ENCODE measurements around the gene TNNT3.
"Not testable (repeated sequence)": the region's sequence is repeated elsewhere in the genome, so short reads cannot be mapped to it uniquely, and the experiment has no call there.

Gene TNNT3

DNA sequence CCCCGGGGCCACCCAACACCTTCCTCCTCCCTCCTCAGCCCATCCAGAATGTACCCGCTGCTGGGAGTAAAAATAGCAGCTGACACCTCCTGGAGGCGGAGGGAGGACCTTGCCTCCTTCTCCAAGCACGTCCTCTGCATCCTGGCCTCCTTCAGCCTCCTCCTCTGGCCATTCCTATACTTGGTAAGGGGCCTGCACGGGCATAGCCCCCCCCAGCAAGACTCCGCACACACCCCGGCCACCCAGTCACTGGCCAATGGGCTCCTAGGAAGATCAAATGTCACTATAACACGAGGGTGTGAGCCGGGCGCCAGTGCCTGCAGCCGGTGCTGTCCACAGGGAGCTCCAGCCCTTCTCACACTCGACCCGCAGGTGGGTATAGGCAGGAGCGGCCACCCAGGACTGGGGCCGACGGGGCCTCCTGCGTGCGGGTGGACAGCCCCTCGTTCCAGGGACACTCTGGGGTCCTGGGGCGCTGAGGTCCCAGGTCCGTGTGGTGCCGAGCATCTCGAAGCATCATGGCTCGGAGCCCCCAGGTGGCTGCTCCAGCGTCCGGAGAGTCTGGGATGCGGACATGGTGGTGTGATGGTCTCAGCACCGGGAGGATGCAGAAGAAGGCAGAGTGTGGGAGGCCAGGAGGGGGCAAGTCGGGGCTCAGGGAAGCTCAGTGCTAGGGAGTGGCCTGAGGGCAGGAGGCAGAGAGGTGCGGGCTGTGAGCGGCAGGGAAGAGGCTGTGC lies at the start of gene TNNT3:
Gene TNNT3, plus strand, starts transcription at position 313 of the 737 bp plus-strand sequence. CDS start 3,172 bp downstream, outside the sequence.
- H3K4me3 Mint-ChIP-seq: no peak within 1 kb of the TSS
- H3K27ac Mint-ChIP-seq: no peak within 1 kb of the TSS
- peaks cover 7% of the 10 kb centered on the region for H3K27me3 Mint-ChIP-seq
- H3K9me3 Mint-ChIP-seq: no peaks in the 10 kb centered on the region
- no peak for DNase-seq
- H3K36me3 Mint-ChIP-seq (ENCODE audit: low read depth): no peaks in the 10 kb centered on the region
- H3K4me1 Mint-ChIP-seq (ENCODE audit: low read depth): peaks cover 11% of the 10 kb centered on the region

DNA sequence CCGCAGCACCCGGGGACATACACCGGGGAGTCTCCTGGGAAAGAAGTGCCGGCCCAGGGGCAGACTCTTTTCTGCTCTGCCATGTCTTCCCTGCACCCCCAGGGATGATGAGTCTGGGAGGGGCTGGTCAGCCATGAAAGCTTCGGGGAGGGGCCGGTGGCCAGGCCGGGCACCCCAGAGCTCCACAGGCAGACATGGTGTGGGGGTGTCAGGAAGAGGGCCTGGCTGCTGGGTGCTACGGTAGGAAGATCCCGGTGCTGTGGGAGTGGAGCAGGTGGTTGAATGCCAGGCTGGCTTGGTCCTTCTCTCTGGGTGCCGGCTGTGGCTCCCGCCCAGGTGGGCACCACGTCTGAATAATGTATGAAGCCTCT lies 49.2 kb upstream of the TNNT3 start:
- Mint-ChIP-seq H3K9me3 (no peaks in the 10 kb centered on the region), H3K4me1 (ENCODE audit: low read depth) (peaks cover 64% of the 10 kb centered on the region)

DNA sequence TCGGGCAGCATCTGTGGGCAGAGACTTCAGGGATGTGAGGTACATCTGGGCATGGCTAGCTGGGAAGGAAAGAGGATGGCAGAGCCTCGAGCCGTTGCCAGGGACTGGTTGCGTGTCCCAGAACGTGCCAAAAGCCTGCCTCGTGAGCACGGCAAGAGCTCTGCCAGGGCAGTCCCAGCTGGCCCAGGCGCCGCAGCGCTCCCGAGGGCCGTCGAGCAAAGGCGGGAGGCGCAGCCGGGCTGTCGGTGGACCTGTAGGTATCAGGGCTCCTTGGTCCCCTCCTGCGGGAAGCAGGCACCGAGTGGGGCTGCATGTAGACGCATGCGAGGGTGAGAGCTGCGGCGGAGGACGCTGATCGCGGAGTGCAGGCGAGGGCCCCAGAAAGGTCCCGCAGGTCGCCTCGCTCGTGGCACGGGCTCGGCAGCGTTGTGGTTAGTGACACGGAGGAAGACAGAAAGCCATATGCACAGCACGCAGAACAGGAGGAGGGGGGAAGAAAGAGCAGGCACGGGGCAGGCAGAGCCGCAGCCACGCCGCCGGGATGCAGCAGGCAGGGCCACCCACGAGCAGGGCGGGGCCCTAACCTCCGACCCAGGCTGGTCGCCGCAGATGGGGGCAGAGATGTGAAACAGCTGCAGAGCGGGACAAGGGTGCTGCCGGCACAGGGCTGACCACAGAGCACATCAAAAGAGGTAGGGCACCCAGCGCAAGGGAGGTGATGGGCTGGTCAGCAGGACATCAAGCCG lies 48.6 kb upstream of the TNNT3 start:
- Mint-ChIP-seq H3K4me1 (ENCODE audit: low read depth) (peaks cover 60% of the 10 kb centered on the region), H3K27me3 (no peaks in the 10 kb centered on the region)
- peak; percentile 65 for DNase-seq

More for the DNA sequence above, 49.2 kb upstream of the TNNT3 start:
- Mint-ChIP-seq H3K27ac (peak overlapping the region; percentile 85), H3K27me3 (no peaks in the 10 kb centered on the region), H3K4me3 (peak overlapping the region; percentile 45), H3K36me3 (ENCODE audit: low read depth) (peaks cover 5% of the 10 kb centered on the region)
- DNase-seq: no peak

DNA sequence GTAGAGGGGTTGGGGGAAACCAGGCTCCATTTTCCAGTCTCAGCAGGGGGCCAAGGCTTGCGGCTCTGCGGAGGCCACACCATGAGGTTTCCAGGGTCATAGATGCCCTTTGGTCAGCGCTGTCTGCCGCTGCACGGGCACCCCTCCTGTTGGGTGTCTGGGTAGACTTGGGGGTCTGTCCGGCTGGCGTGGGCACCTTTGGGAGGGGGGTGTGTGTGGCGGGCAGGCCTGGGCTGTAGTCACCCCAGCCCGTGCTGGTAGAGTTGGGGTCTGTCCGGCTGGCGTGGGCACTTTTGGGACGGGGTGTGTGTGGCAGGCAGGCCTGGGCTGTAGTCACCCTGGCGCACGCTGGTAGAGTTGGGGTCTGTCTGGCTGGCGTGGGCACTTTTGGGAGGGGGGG lies 48.0 kb upstream of the TNNT3 start:
- Mint-ChIP-seq H3K36me3 (ENCODE audit: low read depth) (peaks cover 2% of the 10 kb centered on the region), H3K4me1 (ENCODE audit: low read depth) (peaks cover 60% of the 10 kb centered on the region), H3K4me3 (no peak overlapping the region)

More for the DNA sequence above, 48.6 kb upstream of the TNNT3 start:
- H3K9me3 Mint-ChIP-seq: no peaks in the 10 kb centered on the region
- peaks cover 2% of the 10 kb centered on the region for H3K36me3 Mint-ChIP-seq (ENCODE audit: low read depth)
- peak overlapping the region; percentile 45 for H3K4me3 Mint-ChIP-seq
- peak overlapping the region; percentile 85 for H3K27ac Mint-ChIP-seq

DNA sequence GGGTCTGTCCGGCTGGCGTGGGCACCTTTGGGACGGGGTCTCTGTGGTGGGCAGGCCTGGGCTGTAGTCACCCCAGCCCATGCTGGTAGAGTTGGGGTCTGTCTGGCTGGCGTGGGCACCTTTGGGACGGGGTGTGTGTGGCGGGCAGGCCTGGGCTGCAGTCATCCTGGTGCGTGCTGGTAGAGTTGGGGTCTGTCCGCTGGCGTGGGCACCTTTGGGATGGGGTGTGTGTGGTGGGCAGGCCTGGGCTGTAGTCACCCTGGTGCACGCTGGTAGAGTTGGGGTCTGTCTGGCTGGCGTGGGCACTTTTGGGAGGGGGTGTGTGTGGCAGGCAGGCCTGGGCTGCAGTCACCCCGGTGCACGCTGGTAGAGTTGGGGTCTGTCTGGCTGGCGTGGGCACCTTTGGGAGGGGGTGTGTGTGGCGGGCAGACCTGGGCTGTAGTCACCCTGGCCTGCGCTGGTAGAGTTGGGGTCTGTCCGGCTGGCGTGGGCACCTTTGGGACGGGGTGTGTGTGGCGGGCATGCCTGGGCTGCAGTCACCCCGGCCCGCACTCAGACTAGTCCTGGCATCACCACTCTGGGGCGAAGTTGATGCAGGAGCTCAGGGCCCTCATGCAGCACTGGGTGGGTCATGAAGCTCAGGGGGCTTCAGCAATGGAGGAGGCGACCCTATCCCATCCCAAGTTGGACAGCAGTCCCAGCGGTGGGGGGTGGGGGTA lies 47.1 kb upstream of the TNNT3 start:
- H3K4me1 Mint-ChIP-seq (ENCODE audit: low read depth): peaks cover 60% of the 10 kb centered on the region
- peak; percentile 27 for DNase-seq
- H3K9me3 Mint-ChIP-seq: no peaks in the 10 kb centered on the region
- H3K27me3 Mint-ChIP-seq: no peaks in the 10 kb centered on the region
- peaks cover 2% of the 10 kb centered on the region for H3K36me3 Mint-ChIP-seq (ENCODE audit: low read depth)
- H3K4me3 Mint-ChIP-seq: no peak overlapping the region
- H3K27ac Mint-ChIP-seq: peak overlapping the region; percentile 23

More for the DNA sequence above, 48.0 kb upstream of the TNNT3 start:
- DNase-seq: no peak
- no peaks in the 10 kb centered on the region for H3K9me3 Mint-ChIP-seq
- H3K27me3 Mint-ChIP-seq: no peaks in the 10 kb centered on the region
- peak overlapping the region; percentile 85 for H3K27ac Mint-ChIP-seq

- H3K27me3 Mint-ChIP-seq: no peaks in the 10 kb centered on the region
- peak overlapping the region; percentile 55 for H3K27ac Mint-ChIP-seq
- H3K4me3 Mint-ChIP-seq: no peak overlapping the region
- H3K36me3 Mint-ChIP-seq (ENCODE audit: low read depth): peaks cover 2% of the 10 kb centered on the region
- no peak for DNase-seq
- peaks cover 59% of the 10 kb centered on the region for H3K4me1 Mint-ChIP-seq (ENCODE audit: low read depth)
- no peaks in the 10 kb centered on the region for H3K9me3 Mint-ChIP-seq
Observed at GRCh38 chr11:1873048-1873812, 46.3 kb upstream of the TNNT3 start.

GRCh38 chr11:1873813-1874150 lies 45.7 kb upstream of the TNNT3 start:
- peaks cover 58% of the 10 kb centered on the region for H3K4me1 Mint-ChIP-seq (ENCODE audit: low read depth)
- not testable (repeated sequence) for H3K9me3 Mint-ChIP-seq; H3K36me3 Mint-ChIP-seq (ENCODE audit: low read depth); H3K27me3 Mint-ChIP-seq; DNase-seq; H3K4me3 Mint-ChIP-seq
- H3K27ac Mint-ChIP-seq: peak overlapping the region; percentile 55

GRCh38 chr11:1874441-1875092 lies 44.9 kb upstream of the TNNT3 start:
- H3K4me1 Mint-ChIP-seq (ENCODE audit: low read depth): peaks cover 50% of the 10 kb centered on the region
- not testable (repeated sequence) for H3K27me3 Mint-ChIP-seq; H3K9me3 Mint-ChIP-seq; H3K4me3 Mint-ChIP-seq; H3K36me3 Mint-ChIP-seq (ENCODE audit: low read depth); H3K27ac Mint-ChIP-seq
- DNase-seq: peak; percentile 28

- H3K4me1 Mint-ChIP-seq (ENCODE audit: low read depth): peaks cover 47% of the 10 kb centered on the region
- H3K9me3 Mint-ChIP-seq: no peaks in the 10 kb centered on the region
- no peak overlapping the region for H3K4me3 Mint-ChIP-seq
- DNase-seq: peak; percentile 35
- H3K36me3 Mint-ChIP-seq (ENCODE audit: low read depth): peaks cover 5% of the 10 kb centered on the region
- peak overlapping the region; percentile 57 for H3K27ac Mint-ChIP-seq
- no peaks in the 10 kb centered on the region for H3K27me3 Mint-ChIP-seq
Observed at GRCh38 chr11:1875093-1875850, 44.2 kb upstream of the TNNT3 start.

GRCh38 chr11:1875851-1876301 lies 43.6 kb upstream of the TNNT3 start:
- H3K27me3 Mint-ChIP-seq; H3K9me3 Mint-ChIP-seq; H3K4me3 Mint-ChIP-seq; H3K27ac Mint-ChIP-seq; H3K36me3 Mint-ChIP-seq (ENCODE audit: low read depth); DNase-seq: not testable (repeated sequence)
- H3K4me1 Mint-ChIP-seq (ENCODE audit: low read depth): peaks cover 44% of the 10 kb centered on the region

DNA sequence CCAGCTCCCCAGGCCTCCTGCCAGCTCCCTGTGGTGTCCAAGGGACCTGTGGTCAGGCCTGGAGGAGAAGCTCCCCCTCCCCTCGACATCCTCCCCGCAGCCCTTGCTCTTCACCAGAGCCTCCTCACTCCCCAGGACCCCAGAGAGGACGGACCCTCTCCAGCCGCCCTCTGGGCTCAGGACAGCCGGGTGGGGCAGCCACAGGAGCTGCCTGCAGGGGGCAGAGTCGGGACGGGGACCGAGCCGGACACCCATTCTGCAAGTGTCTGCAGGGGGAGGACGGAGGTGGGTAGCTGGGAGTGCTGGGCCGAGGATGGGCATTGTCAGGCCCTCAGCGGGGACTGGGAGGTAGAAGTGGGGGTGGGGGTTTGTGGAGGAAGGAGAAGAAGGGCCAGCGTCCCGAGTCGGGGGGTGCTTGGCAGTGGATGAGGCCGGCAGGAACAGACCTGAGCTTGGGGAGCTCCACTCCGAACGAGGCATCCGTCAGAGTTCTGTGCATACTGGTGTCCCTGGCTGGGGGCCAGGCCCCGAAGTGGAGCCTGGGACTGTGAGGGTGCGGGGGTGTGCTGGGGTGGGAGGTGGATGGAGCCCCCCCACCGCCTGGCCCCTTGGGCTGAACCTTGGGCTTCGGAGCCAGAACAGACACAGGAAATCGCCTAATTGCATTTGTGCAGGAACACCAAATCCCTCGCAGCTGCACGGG lies 43.0 kb upstream of the TNNT3 start:
- no peak overlapping the region for H3K4me3 Mint-ChIP-seq
- H3K9me3 Mint-ChIP-seq: no peaks in the 10 kb centered on the region
- peaks cover 5% of the 10 kb centered on the region for H3K36me3 Mint-ChIP-seq (ENCODE audit: low read depth)
- H3K27me3 Mint-ChIP-seq: no peaks in the 10 kb centered on the region
- H3K27ac Mint-ChIP-seq: no peak overlapping the region
- H3K4me1 Mint-ChIP-seq (ENCODE audit: low read depth): peaks cover 40% of the 10 kb centered on the region
- DNase-seq: peak; percentile 52

DNA sequence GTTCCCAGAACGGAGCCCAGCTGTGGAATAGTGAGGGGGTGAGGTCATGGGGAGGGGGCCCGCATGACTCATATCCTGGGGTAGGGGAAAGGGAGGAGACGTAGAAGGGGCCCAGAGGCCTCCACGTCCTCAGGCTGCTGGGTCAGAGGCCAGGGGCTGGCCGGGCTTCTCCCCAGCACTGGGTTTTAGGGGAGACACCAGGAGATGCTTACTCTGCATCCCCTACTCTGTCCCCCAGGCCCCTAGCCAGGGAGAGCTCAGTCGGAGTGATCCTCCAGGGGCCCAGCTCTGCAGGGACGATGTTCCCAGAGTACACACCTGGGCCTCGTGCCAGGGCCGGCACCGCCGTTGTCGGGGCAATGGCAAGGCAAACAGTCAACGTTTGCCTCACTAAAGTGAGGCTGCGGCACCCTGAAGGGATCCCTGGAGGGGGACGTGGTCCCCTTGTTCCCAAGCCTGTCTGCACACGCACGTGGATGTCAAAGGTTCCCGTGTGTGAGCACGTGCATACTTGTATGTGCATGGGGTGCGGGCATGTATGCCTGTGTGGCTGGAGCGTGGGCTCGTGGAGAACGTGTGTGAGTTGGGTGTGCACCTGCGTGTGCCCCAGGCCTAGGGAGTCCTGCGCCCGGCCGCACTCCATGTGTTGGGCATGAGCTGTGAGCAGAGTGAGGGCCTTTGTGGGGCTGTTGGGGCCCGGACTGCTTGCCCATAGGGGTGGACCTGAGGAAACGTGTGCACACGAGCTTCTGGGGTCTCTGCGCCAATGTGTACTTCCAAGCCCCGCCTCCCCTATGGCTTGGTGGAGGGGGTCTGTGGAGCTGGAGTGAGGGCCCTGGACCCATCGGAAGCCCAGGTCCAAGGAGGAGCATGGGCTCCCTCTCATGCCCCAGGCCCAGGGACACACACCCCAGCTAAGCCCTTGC lies 42.0 kb upstream of the TNNT3 start:
- Mint-ChIP-seq H3K27ac (no peak overlapping the region), H3K9me3 (no peaks in the 10 kb centered on the region), H3K36me3 (ENCODE audit: low read depth) (peaks cover 5% of the 10 kb centered on the region), H3K4me3 (no peak overlapping the region), H3K27me3 (no peaks in the 10 kb centered on the region), H3K4me1 (ENCODE audit: low read depth) (peaks cover 31% of the 10 kb centered on the region)
- DNase-seq: peak; percentile 29

Measured in activated T-cell treated with anti-CD3 and anti-CD28 coated beads, Interleukin-2, amount 50 U/mL, for 24 hours (primary cell).